Testis (tissue), 2 donors: ENCODE results near the gene RRAD.

Experiments used
- CTCF ChIP-seq, 3 experiments: fragments of 450-650 bp in 2 of 3; fragments of 200-600 bp in 1 of 3; sonication (generic) in 1 of 3; IDR thresholded peaks; one replicate each; pipeline ENCODE4 v1.5.1; 2016 to 2019; ENCODE audit warnings: antibody characterized with exemption in 3 of 3, mild to moderate bottlenecking in 2 of 3, moderate library complexity in 1 of 3
- POLR2A ChIP-seq: fragments of 450-650 bp; IDR thresholded peaks from one replicate; pipeline ENCODE4 v1.6.1; 2017; ENCODE audit warnings: antibody characterized with exemption, mild to moderate bottlenecking, moderate library complexity

GRCh38 chr16:66958857-66959703 lies 33.7 kb upstream of the RRAD start:
- TF ChIP-seq CTCF (IDR thresholded peaks at IDR 0.05) (no peak), POLR2A (no peak)
